Right atrium auricular region (tissue), 2 donors: ENCODE results near the gene RTBDN. TPM values are rescaled to one million over a fixed set of nuclear protein-coding genes. Genes with fewer than 3 reads are reported as not detected.

ENCODE experiments used
- DNase-seq: peaks from one replicate; pipeline ENCODE4 v3.0.0-alpha.2; 2019; ENCODE audit warnings: low spot score
- H3K27ac ChIP-seq, 2 donors: fragments of 200-600 bp; sonication (generic); 1 replicate in 1 of 2; 2 replicates in 1 of 2; pipeline ENCODE4 v1.5.1; 2016 to 2019
- H3K27me3 ChIP-seq, 2 donors: fragments of 200-600 bp; sonication (generic); one replicate each; pipeline versions ENCODE4 v1.5.1 to v1.6.0; 2017 to 2019
- H3K36me3 ChIP-seq: fragments of 200-600 bp; sonication (generic); one replicate; pipeline ENCODE4 v1.5.1; 2016
- H3K4me1 ChIP-seq, 2 donors: fragments of 200-600 bp; sonication (generic); one replicate each; pipeline versions ENCODE4 v1.5.1 to v1.6.0; 2017 to 2019
- H3K4me3 ChIP-seq, 2 donors: fragments of 200-600 bp; sonication (generic); 1 replicate in 1 of 2; 2 replicates in 1 of 2; pipeline ENCODE4 v1.5.1; 2017 to 2019; ENCODE audit warnings: mild to moderate bottlenecking in 1 of 2, moderate library complexity in 1 of 2
- H3K9me3 ChIP-seq, 2 donors: fragments of 200-600 bp; sonication (generic); one replicate each; pipeline ENCODE4 v1.5.1; 2019
- CTCF ChIP-seq, 2 donors: fragments of 200-600 bp; sonication (generic); IDR thresholded peaks; one replicate each; pipeline ENCODE4 v1.5.1; 2019; ENCODE audit warnings: antibody characterized with exemption in 2 of 2
- total RNA-seq, 2 donors: library from RNA; depleted of rRNA; stranded (reverse); fragments of >200 nt; gene quantifications; one replicate each; pipeline ENCODE4 v1.1.0, GENCODE V29; 2016

Gene RTBDN
- total RNA-seq, 2 donors from 2014 or later, result not detected

DNA sequence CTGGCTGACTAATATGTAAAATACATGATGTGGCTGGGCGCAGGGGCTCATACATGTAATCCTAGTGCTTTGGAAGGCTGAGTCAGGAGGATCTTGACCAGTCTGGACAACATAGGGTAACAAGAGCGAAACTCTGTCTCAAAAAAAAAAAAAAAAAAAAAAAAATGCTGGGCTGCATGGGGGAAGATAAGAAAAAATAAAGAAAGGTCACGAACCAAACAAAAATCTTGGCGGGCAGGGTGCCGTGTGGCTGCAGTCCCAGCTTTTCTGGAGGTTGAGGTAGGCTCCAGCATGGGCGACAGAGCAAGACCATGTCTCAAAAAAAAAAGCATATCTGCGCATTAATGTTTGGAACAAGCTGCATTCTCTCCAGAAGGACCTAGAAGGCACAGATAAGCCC is 19.3 kb downstream of the RTBDN start:
- TF ChIP-seq CTCF (IDR thresholded peaks at IDR 0.05), result no peak
- Histone ChIP-seq H3K9me3 (no peaks in the 10 kb centered on the region), H3K27me3 (no peaks in the 10 kb centered on the region), H3K36me3 (no peaks in the 10 kb centered on the region), H3K27ac (no peak overlapping the region), H3K4me3 (no peak overlapping the region), H3K4me1 (no peaks in the 10 kb centered on the region)
- DNase-seq, result no peak

- DNase-seq, result peak; percentile 88
- Histone ChIP-seq H3K36me3 (no peaks in the 10 kb centered on the region), H3K27ac (peak within 1 kb of the TSS; percentile 49 to 54)
These were observed 27.9 kb downstream of the RTBDN start, which contains the start of gene RNASEH2A for GRCh38 chr19:12806242-12807081. Gene RNASEH2A (plus strand): TSS chr19:12806584. CDS start chr19:12806674, 90 bp downstream.

GRCh38 chr19:12804051-12804450 is 30.3 kb downstream of the RTBDN start:
- Histone ChIP-seq H3K9me3 (no peaks in the 10 kb centered on the region), H3K27ac (no peak overlapping the region), H3K4me1 (peaks cover 0 to 37% of the 10 kb centered on the region in 2 donors), H3K36me3 (peaks cover 13% of the 10 kb centered on the region), H3K4me3 (no peak overlapping the region), H3K27me3 (no peaks in the 10 kb centered on the region)
- DNase-seq, result no peak
- no peak for TF ChIP-seq CTCF (IDR thresholded peaks at IDR 0.05)

More at GRCh38 chr19:12806242-12807081, 27.9 kb downstream of the RTBDN start, which contains the start of gene RNASEH2A:
- Histone ChIP-seq H3K27me3 (no peaks in the 10 kb centered on the region), H3K4me3 (peak within 1 kb of the TSS; percentile 48 to 59), H3K4me1 (peaks cover 0 to 21% of the 10 kb centered on the region in 2 donors), H3K9me3 (no peaks in the 10 kb centered on the region)
- TF ChIP-seq CTCF (IDR thresholded peaks at IDR 0.05), result peak in 1 of 2 donors; percentile 31

GRCh38 chr19:12802267-12803106 is 31.9 kb downstream of the RTBDN start:
- no peak for TF ChIP-seq CTCF (IDR thresholded peaks at IDR 0.05)
- H3K4me3 ChIP-seq, result peak overlapping the region; percentile 74 to 82
- no peaks in the 10 kb centered on the region for H3K9me3 ChIP-seq
- H3K27ac ChIP-seq, result peak overlapping the region; percentile 84 to 85
- H3K4me1 ChIP-seq, result peaks cover 0 to 37% of the 10 kb centered on the region in 2 donors
- DNase-seq, result no peak
- H3K27me3 ChIP-seq, result no peaks in the 10 kb centered on the region
- peaks cover 18% of the 10 kb centered on the region for H3K36me3 ChIP-seq

GRCh38 chr19:12801466-12802266 is 32.7 kb downstream of the RTBDN start, which contains the start of the genes PRDX2 and THSD8:
Gene PRDX2 (minus strand): TSS chr19:12801800. CDS start chr19:12801261, 539 bp downstream.
Gene THSD8 (plus strand): TSS chr19:12802069. CDS start chr19:12802072, 3 bp downstream.
- TF ChIP-seq CTCF (IDR thresholded peaks at IDR 0.05), result no peak
- peak within 1 kb of the TSS; percentile 84 to 85 for H3K27ac ChIP-seq
- peak within 1 kb of the TSS; percentile 74 to 82 for H3K4me3 ChIP-seq
- no peaks in the 10 kb centered on the region for H3K27me3 ChIP-seq
- no peak for DNase-seq
- H3K9me3 ChIP-seq, result no peaks in the 10 kb centered on the region
- H3K36me3 ChIP-seq, result peaks cover 18% of the 10 kb centered on the region
- peaks cover 0 to 30% of the 10 kb centered on the region in 2 donors for H3K4me1 ChIP-seq
